Left cardiac atrium (tissue), 4 donors: ENCODE results near the gene SMAD6. TPM values are rescaled to one million over a fixed set of nuclear protein-coding genes. Genes with fewer than 3 reads are reported as not detected.

Experiments used
- ATAC-seq, 2 donors: fragments of 200-7000 bp; cut with Tn5 transposase; one replicate each; pipeline ENCODE4 v1.9.1; 2020; ENCODE audit warnings: mild to moderate bottlenecking in 2 of 2, moderate library complexity in 2 of 2
- DNase-seq: peaks from one replicate; pipeline ENCODE4 v3.0.0-alpha.2; 2020
- intact Hi-C, 2 donors: fragments of 100-400 bp; cut with DNase I; formaldehyde crosslinking; loops; one replicate each; pipeline versions ENCODE4 v1.14.1 to v1.15.1; 2022 to 2023
- long read RNA-seq: library from polyadenylated mRNA; unstranded; transcript quantifications from one replicate; pipeline ENCODE4 v2.0.0, GENCODE V29; 2021
- total RNA-seq, 2 donors: library from RNA; stranded (reverse); fragmentation: NEBNext Ultra II Directional; extraction: Animal tissue kit (Norgen Biotek cat#: 25700); gene quantifications; one replicate each; pipeline ENCODE4 v1.2.1, GENCODE V29; 2021
- donor health status: DM: no; HTN: yes; CAD: no.
- donor health status: DM: no; HTN: yes; CAD: no; lungs with severe emphysema.
- donor health status: DM: yes; HTN: yes; CAD: no.
- donor health status: Dilated cardiomyopathy.

Gene SMAD6
- total RNA-seq, result 10 to 100 TPM; 13.5 to 51.5 TPM
- long read RNA-seq, full-length matches to known transcripts, result 4 of 15 reads
- long read RNA-seq, partial matches to known transcripts, result 0 of 15 reads
- long read RNA-seq, other reads (novel, unspliced or antisense), result 11 of 15 reads

- peak; percentile 97 for DNase-seq
- intact Hi-C loops, result loop anchor here in 1 of 2 donors (10.0 kb wide), 1 partner anchor 143 kb away; no protein-coding TSS in a partner anchor
- ATAC-seq, result peak; percentile 71 to 81
Measured at GRCh38 chr15:66702035-66702786, at the start of gene SMAD6. SMAD6 (plus strand) TSS chr15:66702236; CDS start chr15:66703259, 1,023 bp downstream.

- intact Hi-C loops, result no loop called here
Measured at GRCh38 chr15:66652806-66653205, 49.2 kb upstream of the SMAD6 start.

GRCh38 chr15:66653398-66653797 is 48.6 kb upstream of the SMAD6 start:
- intact Hi-C loops, result no loop called here
- ATAC-seq, result no peak
- no peak for DNase-seq

More at GRCh38 chr15:66652806-66653205, 49.2 kb upstream of the SMAD6 start:
- no peak for ATAC-seq
- no peak for DNase-seq

- intact Hi-C loops, result no loop called here
- no peak for DNase-seq
- no peak for ATAC-seq
Measured at GRCh38 chr15:66653852-66654251, 48.2 kb upstream of the SMAD6 start.

GRCh38 chr15:66654361-66654738 is 47.7 kb upstream of the SMAD6 start:
- intact Hi-C loops, result no loop called here
- no peak for DNase-seq
- ATAC-seq, result peak in 1 of 2 donors; percentile 3

GRCh38 chr15:66654739-66655375 is 47.2 kb upstream of the SMAD6 start:
- intact Hi-C loops, result no loop called here
- DNase-seq, result peak; percentile 72
- ATAC-seq, result peak; percentile 62 to 81

- DNase-seq, result no peak
- intact Hi-C loops, result no loop called here
Measured at GRCh38 chr15:66655511-66655910, 46.5 kb upstream of the SMAD6 start.

GRCh38 chr15:66655997-66656396 is 46.0 kb upstream of the SMAD6 start:
- ATAC-seq (peak in 1 of 2 donors; percentile 11), DNase-seq (no peak)
- intact Hi-C loops, result no loop called here

More at GRCh38 chr15:66655511-66655910, 46.5 kb upstream of the SMAD6 start:
- ATAC-seq, result peak in 1 of 2 donors; percentile 14

- intact Hi-C loops, result no loop called here
- no peak for ATAC-seq
- DNase-seq, result no peak
Measured at GRCh38 chr15:66657185-66658020, 44.6 kb upstream of the SMAD6 start.

GRCh38 chr15:66658044-66658443 is 44.0 kb upstream of the SMAD6 start:
- ATAC-seq (peak in 1 of 2 donors; percentile 8), DNase-seq (no peak)
- intact Hi-C loops, result no loop called here

- intact Hi-C loops, result no loop called here
- DNase-seq (no peak), ATAC-seq (no peak)
Measured at GRCh38 chr15:66658855-66659254, 43.2 kb upstream of the SMAD6 start.

GRCh38 chr15:66659384-66659783 is 42.7 kb upstream of the SMAD6 start:
- ATAC-seq (no peak), DNase-seq (no peak)
- intact Hi-C loops, result no loop called here

GRCh38 chr15:66661432-66662096 is 40.5 kb upstream of the SMAD6 start:
- ATAC-seq, result peak; percentile 49 to 80
- intact Hi-C loops, result no loop called here
- DNase-seq, result peak; percentile 81

- intact Hi-C loops, result no loop called here
- peak in 1 of 2 donors; percentile 24 for ATAC-seq
- DNase-seq, result no peak
Measured at GRCh38 chr15:66662522-66662921, 39.5 kb upstream of the SMAD6 start.

GRCh38 chr15:66663664-66664063 is 38.4 kb upstream of the SMAD6 start:
- DNase-seq (no peak), ATAC-seq (no peak)
- intact Hi-C loops, result no loop called here

GRCh38 chr15:66670175-66670574 is 31.9 kb upstream of the SMAD6 start:
- no peak for DNase-seq
- ATAC-seq, result no peak
- intact Hi-C loops, result no loop called here

- DNase-seq (no peak), ATAC-seq (peak in 1 of 2 donors; percentile 34)
- intact Hi-C loops, result no loop called here
Measured at GRCh38 chr15:66670762-66671580, 31.1 kb upstream of the SMAD6 start.

- ATAC-seq (no peak), DNase-seq (no peak)
- intact Hi-C loops, result no loop called here
Measured at GRCh38 chr15:66672867-66673266, 29.2 kb upstream of the SMAD6 start.
